ENCODE measurements around the gene RIBC2. TPM values are rescaled to one million over a fixed set of nuclear protein-coding genes. Genes with fewer than 3 reads are reported as not detected.
A peak's percentile ranks its signal among the peaks of the same experiment; 100 is the strongest.
"Not testable (repeated sequence)": the region's sequence is repeated elsewhere in the genome, so short reads cannot be mapped to it uniquely, and the experiment has no call there.

The RIBC2 gene
- total RNA-seq, 2 experiments from 2014 or later = 11.2 to 12.1 TPM

DNA sequence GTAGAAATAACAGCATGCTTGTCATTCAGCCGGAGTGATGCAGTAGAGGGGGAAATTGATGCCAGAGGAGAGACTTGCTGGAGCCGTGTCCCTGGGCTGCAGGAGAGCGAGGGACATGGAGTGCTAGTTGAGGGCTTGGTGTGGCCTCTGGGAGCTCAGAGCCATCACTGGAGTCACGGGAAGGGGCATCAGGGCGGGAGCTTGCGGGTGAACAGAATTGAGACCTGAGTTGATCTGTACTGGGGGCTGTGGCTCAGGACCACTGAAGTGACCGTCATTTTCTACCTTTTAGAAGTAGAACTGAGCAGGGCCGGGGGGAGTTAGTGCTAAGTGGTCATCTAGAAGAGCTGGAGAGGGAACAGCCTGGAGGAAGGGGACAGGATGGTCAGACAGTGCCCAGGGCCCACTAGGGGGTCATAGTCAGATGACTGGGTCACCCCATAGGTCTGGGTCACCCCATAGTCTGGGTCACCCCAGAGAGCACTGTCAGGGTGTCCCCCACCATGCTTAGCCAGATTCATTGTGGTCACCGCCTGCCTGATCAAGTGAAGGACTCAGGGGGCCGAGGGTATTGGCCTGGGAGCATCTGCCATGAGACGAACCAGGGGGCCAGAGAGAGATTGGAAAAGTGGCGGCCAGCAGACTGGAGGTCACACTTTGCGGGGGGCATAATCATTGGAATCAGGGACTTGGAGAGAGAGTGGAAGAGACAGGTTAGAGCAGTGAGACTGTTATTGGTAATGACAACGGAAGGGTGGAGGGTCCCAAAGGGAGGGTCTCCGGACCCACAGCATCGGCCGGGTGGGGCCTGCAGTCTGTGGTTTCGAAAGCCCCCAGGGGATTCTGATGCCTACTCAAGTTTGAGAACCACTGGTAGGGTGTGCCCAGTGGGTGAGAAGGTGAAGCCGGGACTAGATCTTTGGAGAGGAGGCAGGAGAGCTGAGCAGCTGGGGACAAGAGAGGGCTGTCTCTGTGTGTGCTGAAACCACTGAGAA lies 15.2 kb downstream of the RIBC2 start:
- Mint-ChIP-seq H3K9me3 (no peaks in the 10 kb centered on the region), H3K4me1 (no peaks in the 10 kb centered on the region), H3K36me3 (peaks cover 16% of the 10 kb centered on the region), H3K27ac (no peak overlapping the region), H3K27me3 (no peaks in the 10 kb centered on the region), H3K4me3 (no peak overlapping the region)
- POLR2A ChIA-PET = interaction anchor here (0.7 kb wide), 1 partner anchor 14 kb away, joined by 3 read pairs; no protein-coding TSS in a partner anchor
- DNase-seq = peak; percentile 14
- ATAC-seq (ENCODE audit: low read depth) = no peak

DNA sequence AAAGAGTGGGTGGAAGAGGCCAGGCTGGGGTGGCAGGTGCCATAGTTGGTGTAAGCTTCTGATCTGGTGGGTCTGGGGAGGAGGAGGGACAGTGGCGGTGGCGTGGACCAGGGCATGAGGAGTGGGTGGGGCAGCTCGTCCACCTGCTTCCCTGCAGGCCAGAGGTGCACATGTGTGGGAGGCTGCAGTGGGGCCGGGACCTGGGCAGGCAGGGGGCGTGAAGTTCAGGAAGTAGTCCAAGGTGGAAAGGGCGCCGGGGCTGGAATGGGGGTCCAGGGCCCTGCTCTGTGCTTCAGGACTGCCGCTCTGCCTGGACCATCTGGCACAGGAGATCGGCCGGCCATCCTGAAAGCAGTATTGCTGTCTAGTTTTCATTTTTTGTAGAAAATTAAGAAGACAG lies 15.9 kb downstream of the RIBC2 start:
- no peak for ATAC-seq (ENCODE audit: low read depth)
- Mint-ChIP-seq H3K9me3 (no peaks in the 10 kb centered on the region), H3K4me3 (no peak overlapping the region), H3K27me3 (no peaks in the 10 kb centered on the region), H3K27ac (no peak overlapping the region), H3K36me3 (peaks cover 16% of the 10 kb centered on the region), H3K4me1 (no peaks in the 10 kb centered on the region)
- POLR2A ChIA-PET = interaction anchor here (0.7 kb wide), 1 partner anchor 15 kb away, joined by 3 read pairs; no protein-coding TSS in a partner anchor
- DNase-seq = peak; percentile 19

DNA sequence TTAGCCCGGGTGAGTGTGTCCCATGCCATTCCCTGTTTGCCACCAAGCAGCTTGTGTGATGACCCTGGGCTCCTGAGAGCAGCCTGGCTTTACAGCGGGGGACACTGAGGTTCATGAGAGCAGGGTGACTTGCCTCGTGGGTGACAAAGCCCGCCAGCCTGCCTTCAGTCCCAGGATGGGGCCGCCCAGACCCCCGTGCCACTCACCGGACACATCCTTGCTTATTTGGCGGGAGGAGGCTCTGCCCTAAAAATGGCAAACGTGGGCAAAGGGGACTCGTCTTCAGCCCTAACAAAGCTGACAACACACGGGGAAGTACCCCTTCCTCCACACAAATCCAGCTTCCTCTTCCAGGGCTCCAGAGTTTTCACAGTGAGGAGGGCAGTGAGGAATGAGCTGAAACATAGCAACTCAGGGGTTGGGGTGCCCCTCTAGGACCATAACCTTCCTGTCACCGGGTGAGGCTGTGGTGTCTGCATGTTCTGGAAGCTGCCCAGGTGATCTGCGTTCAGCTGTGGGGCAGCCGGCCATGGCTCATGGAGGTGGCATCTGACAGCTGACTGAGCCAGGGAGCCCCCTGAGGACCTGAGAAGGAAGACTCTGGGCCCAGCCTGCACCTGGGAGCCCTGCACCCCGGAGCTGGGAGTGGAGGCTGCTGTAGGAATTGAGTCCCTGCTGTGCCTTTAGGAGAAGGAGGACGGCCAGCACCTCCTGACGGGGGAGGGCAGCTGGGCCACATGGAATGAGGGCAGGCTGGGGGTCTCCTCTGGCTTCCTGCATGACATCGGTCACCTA lies 16.7 kb downstream of the RIBC2 start:
- POLR2A ChIA-PET = interaction anchor here (0.7 kb wide), 1 partner anchor 16 kb away, joined by 3 read pairs; no protein-coding TSS in a partner anchor
- Mint-ChIP-seq H3K27me3 (no peaks in the 10 kb centered on the region), H3K9me3 (no peaks in the 10 kb centered on the region), H3K36me3 (peaks cover 17% of the 10 kb centered on the region), H3K4me1 (no peaks in the 10 kb centered on the region), H3K27ac (no peak overlapping the region), H3K4me3 (no peak overlapping the region)
- ATAC-seq (ENCODE audit: low read depth) = no peak
- DNase-seq = no peak

DNA sequence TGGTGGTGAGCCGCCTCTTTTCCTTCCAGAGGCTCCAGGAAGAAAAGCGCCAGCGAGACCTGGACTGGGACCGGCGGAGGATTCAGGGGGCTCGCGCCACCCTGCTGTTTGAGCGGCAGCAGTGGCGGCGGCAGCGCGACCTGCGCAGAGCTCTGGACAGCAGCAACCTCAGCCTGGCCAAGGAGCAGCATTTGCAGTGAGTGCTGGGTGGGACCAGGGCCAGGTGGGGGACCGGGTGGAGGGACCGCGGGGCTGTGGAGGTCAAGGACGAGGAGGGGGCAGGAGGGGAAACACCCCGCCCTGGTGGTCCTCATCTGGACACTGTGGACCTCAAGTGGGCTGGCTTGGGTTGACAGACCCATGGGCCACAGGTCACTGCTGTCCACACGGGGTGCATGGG lies 17.4 kb downstream of the RIBC2 start:
- peaks cover 7% of the 10 kb centered on the region for H3K4me1 Mint-ChIP-seq
- H3K9me3 Mint-ChIP-seq = no peaks in the 10 kb centered on the region
- POLR2A ChIA-PET = no interaction called here
- ATAC-seq (ENCODE audit: low read depth) (no peak), DNase-seq (no peak)
- H3K27me3 Mint-ChIP-seq = no peaks in the 10 kb centered on the region
- H3K36me3 Mint-ChIP-seq = peaks cover 16% of the 10 kb centered on the region
- no peak overlapping the region for H3K27ac Mint-ChIP-seq
- no peak overlapping the region for H3K4me3 Mint-ChIP-seq

DNA sequence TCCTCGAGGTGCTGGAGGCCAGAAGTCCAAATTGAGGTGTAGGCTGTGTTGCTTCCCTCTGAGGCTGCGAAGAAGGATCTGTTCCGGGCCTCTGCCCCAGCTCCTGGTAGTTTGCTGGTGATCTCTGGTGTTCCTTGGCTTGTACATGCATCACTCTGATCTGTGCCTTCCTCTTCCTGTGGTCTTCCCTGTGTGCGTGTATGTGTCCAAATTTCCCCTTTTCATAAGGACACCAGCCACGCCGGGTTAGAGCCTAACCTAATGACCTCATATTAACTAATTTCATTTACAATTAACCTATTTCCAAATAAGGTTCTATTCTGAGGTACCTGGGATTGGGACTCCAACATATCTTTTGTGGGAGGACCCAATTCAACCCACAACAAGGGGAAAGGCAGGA lies 21.5 kb downstream of the RIBC2 start:
- Mint-ChIP-seq H3K27me3 (peaks cover 3% of the 10 kb centered on the region), H3K4me3 (no peak overlapping the region), H3K36me3 (peaks cover 2% of the 10 kb centered on the region), H3K9me3 (no peaks in the 10 kb centered on the region), H3K4me1 (peaks cover 7% of the 10 kb centered on the region), H3K27ac (peak overlapping the region; percentile 37)
- ATAC-seq (ENCODE audit: low read depth) = no peak
- POLR2A ChIA-PET = no interaction called here
- no peak for DNase-seq

DNA sequence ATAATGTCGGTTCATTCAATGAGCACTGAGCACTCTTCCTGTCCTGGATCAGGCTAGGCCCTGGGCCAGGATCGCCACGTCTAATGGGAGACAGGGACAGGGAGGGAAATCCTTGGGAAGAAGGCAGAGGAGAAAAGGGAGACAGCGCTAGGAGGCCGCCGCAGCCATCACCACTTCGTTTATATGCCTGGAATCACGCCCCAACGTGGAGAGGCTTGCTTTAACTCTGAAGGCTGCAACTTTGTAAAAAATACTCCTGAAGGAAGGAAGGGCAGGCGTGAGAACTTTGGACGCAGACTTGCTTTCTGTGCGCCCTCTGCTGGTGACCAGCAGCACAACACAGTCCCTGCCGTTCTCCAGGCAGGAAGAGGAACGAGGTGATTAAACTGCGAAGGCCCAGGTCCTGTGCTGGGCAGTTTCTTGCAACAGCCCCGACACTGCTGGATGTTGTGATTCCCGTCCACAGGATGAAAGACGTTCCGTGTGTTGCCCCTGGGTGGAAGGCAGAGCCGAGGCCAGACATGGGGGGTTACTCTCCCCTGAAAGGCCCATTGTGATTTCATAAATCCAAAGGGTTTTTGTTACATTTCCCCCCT lies 22.1 kb downstream of the RIBC2 start:
- ATAC-seq (ENCODE audit: low read depth) = peak; percentile 85
- peaks cover 9% of the 10 kb centered on the region for H3K4me1 Mint-ChIP-seq
- peaks cover 2% of the 10 kb centered on the region for H3K36me3 Mint-ChIP-seq
- no peak overlapping the region for H3K4me3 Mint-ChIP-seq
- peak; percentile 80 for DNase-seq
- H3K9me3 Mint-ChIP-seq = no peaks in the 10 kb centered on the region
- POLR2A ChIA-PET = no interaction called here
- no peak overlapping the region for H3K27ac Mint-ChIP-seq
- peaks cover 4% of the 10 kb centered on the region for H3K27me3 Mint-ChIP-seq

DNA sequence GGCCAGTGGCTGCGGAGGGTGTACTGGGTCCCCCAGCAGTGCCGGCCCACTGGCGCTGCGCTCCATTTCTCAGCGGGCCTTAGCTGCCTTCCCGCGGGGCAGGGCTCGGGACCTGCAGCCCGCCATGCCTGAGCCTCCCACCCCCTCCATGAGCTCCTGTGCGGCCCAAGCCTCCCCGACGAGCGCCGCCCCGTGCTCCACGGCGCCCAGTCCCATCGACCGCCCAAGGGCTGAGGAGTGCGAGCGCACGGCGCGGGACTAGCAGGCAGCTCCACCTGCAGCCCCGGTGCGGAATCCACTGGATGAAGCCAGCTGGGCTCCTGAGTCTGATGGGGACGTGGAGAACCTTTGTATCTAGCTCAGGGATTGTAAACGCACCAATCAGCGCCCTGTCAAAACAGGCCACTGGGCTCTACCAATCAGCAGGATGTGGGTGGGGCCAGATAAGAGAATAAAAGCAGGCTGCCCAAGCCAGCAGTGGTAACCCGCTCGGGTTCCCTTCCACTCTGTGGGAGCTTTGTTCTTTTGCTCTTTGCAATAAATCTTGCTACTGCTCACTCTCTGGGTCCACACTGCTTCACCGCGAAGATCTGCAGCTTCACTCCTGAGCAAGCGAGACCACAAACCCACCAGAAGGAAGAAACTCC lies 23.5 kb downstream of the RIBC2 start:
- DNase-seq; H3K27me3 Mint-ChIP-seq; ATAC-seq (ENCODE audit: low read depth); H3K4me3 Mint-ChIP-seq; H3K9me3 Mint-ChIP-seq; H3K27ac Mint-ChIP-seq; H3K36me3 Mint-ChIP-seq: not testable (repeated sequence)
- peaks cover 16% of the 10 kb centered on the region for H3K4me1 Mint-ChIP-seq
- POLR2A ChIA-PET = interaction anchor here (0.6 kb wide), 1 partner anchor 368 kb away, joined by 3 read pairs; no protein-coding TSS in a partner anchor

DNA sequence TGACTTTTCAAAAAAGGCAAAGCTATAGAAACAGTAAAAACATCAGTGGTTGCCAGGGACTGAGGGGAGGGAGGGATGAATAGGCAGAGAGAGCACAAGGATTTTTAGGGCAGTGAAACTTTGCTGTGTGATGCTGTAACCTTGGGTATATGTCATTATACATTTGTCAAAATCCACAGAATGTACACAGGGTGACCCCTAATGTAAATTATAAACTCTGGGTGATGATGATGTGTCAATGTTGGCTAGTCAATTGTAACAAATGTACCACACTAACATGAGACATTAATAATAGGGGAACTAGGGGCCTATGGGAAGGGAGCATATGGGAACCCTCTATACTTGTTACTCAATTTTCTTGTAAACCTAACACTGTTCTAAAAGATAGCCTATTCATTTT lies 24.8 kb downstream of the RIBC2 start:
- no peak overlapping the region for H3K27ac Mint-ChIP-seq
- peaks cover 2% of the 10 kb centered on the region for H3K36me3 Mint-ChIP-seq
- no peak overlapping the region for H3K4me3 Mint-ChIP-seq
- no peaks in the 10 kb centered on the region for H3K9me3 Mint-ChIP-seq
- H3K4me1 Mint-ChIP-seq = peaks cover 16% of the 10 kb centered on the region
- POLR2A ChIA-PET = no interaction called here
- DNase-seq (no peak), ATAC-seq (ENCODE audit: low read depth) (no peak)
- peaks cover 10% of the 10 kb centered on the region for H3K27me3 Mint-ChIP-seq

DNA sequence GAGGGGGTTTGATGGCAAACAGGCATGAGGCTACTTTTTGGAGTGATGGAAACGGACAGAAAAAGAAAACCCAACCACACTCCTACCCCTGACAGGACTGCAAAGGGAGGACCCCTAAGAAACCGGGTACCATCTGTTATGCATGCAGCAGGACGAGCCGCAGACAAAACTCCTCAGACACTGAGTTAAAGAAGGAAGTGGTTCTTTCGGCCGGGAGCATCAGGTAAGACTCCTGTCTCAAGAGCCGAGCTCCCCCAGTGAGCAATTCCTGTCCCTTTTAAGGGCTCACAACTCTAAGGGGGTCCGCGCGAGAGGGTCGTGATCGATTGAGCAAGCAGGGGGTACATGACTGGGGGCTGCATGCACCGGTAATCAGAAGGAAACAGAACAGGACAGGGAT lies 27.2 kb downstream of the RIBC2 start:
- H3K27me3 Mint-ChIP-seq; DNase-seq; H3K36me3 Mint-ChIP-seq; H3K27ac Mint-ChIP-seq; POLR2A ChIA-PET; H3K9me3 Mint-ChIP-seq; ATAC-seq (ENCODE audit: low read depth): not testable (repeated sequence)
- peak overlapping the region; percentile 50 for H3K4me3 Mint-ChIP-seq
- H3K4me1 Mint-ChIP-seq = peaks cover 11% of the 10 kb centered on the region

DNA sequence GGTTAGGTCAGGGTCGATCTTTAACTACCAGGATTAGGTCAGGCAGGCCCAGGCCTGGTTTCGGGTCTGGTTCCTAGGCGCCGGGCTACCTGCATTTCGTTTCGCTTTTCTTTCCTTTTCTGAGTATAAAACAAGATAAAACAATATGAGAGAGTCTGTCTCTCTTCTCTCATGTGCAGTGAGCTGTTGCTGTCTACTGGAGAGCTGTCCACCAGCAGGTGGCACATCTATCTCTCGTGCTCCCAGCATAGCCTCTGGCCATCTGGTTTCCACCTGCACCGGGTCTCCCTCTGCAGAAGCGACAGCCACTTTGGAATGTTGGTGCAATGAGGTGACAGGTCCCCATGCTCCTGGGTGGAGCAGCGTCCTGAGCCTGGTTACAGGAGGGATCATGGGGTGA lies 27.6 kb downstream of the RIBC2 start:
- no peak overlapping the region for H3K27ac Mint-ChIP-seq
- H3K4me3 Mint-ChIP-seq = peak overlapping the region; percentile 50
- ATAC-seq (ENCODE audit: low read depth) = peak; percentile 88
- POLR2A ChIA-PET = no interaction called here
- peaks cover 10% of the 10 kb centered on the region for H3K27me3 Mint-ChIP-seq
- H3K4me1 Mint-ChIP-seq = peaks cover 9% of the 10 kb centered on the region
- no peak for DNase-seq
- no peaks in the 10 kb centered on the region for H3K9me3 Mint-ChIP-seq
- H3K36me3 Mint-ChIP-seq = no peaks in the 10 kb centered on the region

DNA sequence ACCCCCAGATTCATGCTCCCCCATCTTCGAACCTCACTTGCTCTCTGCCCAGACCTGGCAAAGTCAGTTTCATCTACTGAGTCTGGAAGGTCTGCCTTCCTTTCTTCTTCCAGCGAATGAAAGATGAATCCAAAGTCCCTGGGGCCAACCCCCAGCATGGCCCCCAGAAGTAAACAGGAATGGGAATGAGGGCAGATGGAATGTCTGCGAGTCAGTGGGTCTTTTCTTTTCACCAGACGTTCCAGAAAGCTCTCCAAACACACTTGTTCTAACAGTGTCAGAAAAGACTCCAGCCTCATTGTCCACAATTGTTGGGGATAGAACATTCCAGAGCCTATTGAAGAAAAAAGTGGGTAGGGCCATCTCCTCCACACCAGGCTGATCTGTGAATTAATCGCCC lies 28.6 kb downstream of the RIBC2 start:
- no peak overlapping the region for H3K27ac Mint-ChIP-seq
- H3K36me3 Mint-ChIP-seq = no peaks in the 10 kb centered on the region
- POLR2A ChIA-PET = no interaction called here
- H3K27me3 Mint-ChIP-seq = peaks cover 10% of the 10 kb centered on the region
- H3K4me1 Mint-ChIP-seq = peaks cover 9% of the 10 kb centered on the region
- no peak for DNase-seq
- no peak overlapping the region for H3K4me3 Mint-ChIP-seq
- ATAC-seq (ENCODE audit: low read depth) = no peak
- no peaks in the 10 kb centered on the region for H3K9me3 Mint-ChIP-seq

DNA sequence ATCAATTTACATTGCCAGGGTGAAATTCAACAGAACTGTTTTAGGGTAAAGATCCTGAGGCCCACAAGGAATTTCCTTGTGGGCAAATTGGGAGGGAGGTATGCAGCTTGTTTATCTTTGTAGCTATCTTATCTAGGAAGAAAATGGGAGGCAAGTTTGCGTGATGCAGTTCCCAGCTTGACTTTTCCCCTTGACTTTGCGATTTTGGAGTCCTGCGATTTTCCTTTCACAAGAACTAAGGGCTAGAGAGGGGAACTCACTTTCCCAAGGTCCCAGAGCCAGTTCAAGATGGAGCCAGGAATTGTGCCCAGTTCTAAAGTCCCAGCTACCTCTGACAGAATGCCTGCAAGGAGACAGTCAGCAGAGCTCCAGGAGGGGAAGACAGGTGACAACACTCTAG lies 30.7 kb downstream of the RIBC2 start:
- H3K36me3 Mint-ChIP-seq = no peaks in the 10 kb centered on the region
- H3K9me3 Mint-ChIP-seq = no peaks in the 10 kb centered on the region
- ATAC-seq (ENCODE audit: low read depth) (no peak), DNase-seq (no peak)
- POLR2A ChIA-PET = no interaction called here
- H3K4me3 Mint-ChIP-seq = no peak overlapping the region
- no peak overlapping the region for H3K27ac Mint-ChIP-seq
- peaks cover 10% of the 10 kb centered on the region for H3K27me3 Mint-ChIP-seq
- H3K4me1 Mint-ChIP-seq = peaks cover 9% of the 10 kb centered on the region
